ENCODE measurements around the gene ANAPC15. TPM values are rescaled to one million over a fixed set of nuclear protein-coding genes. Genes with fewer than 3 reads are reported as not detected.

ANAPC15 gene
- total and polyA plus RNA-seq, 4 donors, result 8.4 to 22.4 (median 15.0) TPM

GRCh38 chr11:72116019-72116755 lies 3.7 kb upstream of the ANAPC15 start:
- 94% methylated on average over 6 of the region's 6 CpGs for WGBS
- Histone ChIP-seq H3K9me3 (ENCODE audit: control insufficient read depth in 4 of 4, low read length in 3 of 4) (no peaks in the 10 kb centered on the region), H3K36me3 (ENCODE audit: control insufficient read depth in 4 of 4, insufficient read depth in 3 of 4, low read depth in 1 of 4, low read length in 3 of 4) (no peaks in the 10 kb centered on the region), H3K27me3 (ENCODE audit: control insufficient read depth in 4 of 4, insufficient read depth in 4 of 4, low read length in 3 of 4) (no peaks in the 10 kb centered on the region), H3K4me3 (ENCODE audit: low read depth in 1 of 3, low read length in 3 of 3) (no peak overlapping the region), H3K9ac (ENCODE audit: low read depth in 1 of 2, low read length in 2 of 2) (no peak overlapping the region), H3K27ac (ENCODE audit: low read depth in 1 of 2, low read length in 2 of 2) (no peak overlapping the region), H3K4me1 (ENCODE audit: control insufficient read depth in 4 of 4, insufficient read depth in 4 of 4, low read length in 3 of 4) (peaks cover 0 to 12% (median 7%) of the 10 kb centered on the region in 4 donors)
- DNase-seq (ENCODE audit: low spot score), result no peak
- TF ChIP-seq, protein P1, sequence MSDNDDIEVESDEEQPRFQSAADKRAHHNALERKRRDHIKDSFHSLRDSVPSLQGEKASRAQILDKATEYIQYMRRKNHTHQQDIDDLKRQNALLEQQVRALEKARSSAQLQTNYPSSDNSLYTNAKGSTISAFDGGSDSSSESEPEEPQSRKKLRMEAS (IDR thresholded peaks at IDR 0.05), result no peak
- TF ChIP-seq TAF1 (conservative IDR thresholded peaks at IDR 0.05) (no peak), REST (IDR thresholded peaks at IDR 0.05) (no peak)

- peaks cover 0 to 12% (median 8%) of the 10 kb centered on the region in 4 donors for H3K4me1 ChIP-seq (ENCODE audit: control insufficient read depth in 4 of 4, insufficient read depth in 4 of 4, low read length in 3 of 4)
- no peak overlapping the region for H3K27ac ChIP-seq (ENCODE audit: low read depth in 1 of 2, low read length in 2 of 2)
- no peaks in the 10 kb centered on the region for H3K9me3 ChIP-seq (ENCODE audit: control insufficient read depth in 4 of 4, low read length in 3 of 4)
- 94% methylated on average over 1 of the region's 1 CpG for WGBS
- no peak for DNase-seq (ENCODE audit: low spot score)
- no peak overlapping the region for H3K4me3 ChIP-seq (ENCODE audit: low read depth in 1 of 3, low read length in 3 of 3)
- H3K36me3 ChIP-seq (ENCODE audit: control insufficient read depth in 4 of 4, insufficient read depth in 3 of 4, low read depth in 1 of 4, low read length in 3 of 4), result no peaks in the 10 kb centered on the region
- no peaks in the 10 kb centered on the region for H3K27me3 ChIP-seq (ENCODE audit: control insufficient read depth in 4 of 4, insufficient read depth in 4 of 4, low read length in 3 of 4)
- TF ChIP-seq RAD21 (IDR thresholded peaks at IDR 0.05), result no peak
- TF ChIP-seq FOXA2 (IDR thresholded peaks at IDR 0.05), result no peak
- TF ChIP-seq TAF1 (conservative IDR thresholded peaks at IDR 0.05), result no peak
- no peak for TF ChIP-seq NR2F2 (IDR thresholded peaks at IDR 0.05)
- no peak for TF ChIP-seq HNF4A (conservative IDR thresholded peaks at IDR 0.05)
- no peak for TF ChIP-seq EGR1 (IDR thresholded peaks at IDR 0.05; ENCODE audit: low read depth in 2 of 2)
- no peak for TF ChIP-seq JUND (IDR thresholded peaks at IDR 0.05)
- no peak for TF ChIP-seq HNF4G (IDR thresholded peaks at IDR 0.05)
- TF ChIP-seq RXRA (IDR thresholded peaks at IDR 0.05), result no peak
- TF ChIP-seq, protein P1 (IDR thresholded peaks at IDR 0.05), result no peak
- no peak for TF ChIP-seq REST (IDR thresholded peaks at IDR 0.05)
- no peak for TF ChIP-seq SP1 (IDR thresholded peaks at IDR 0.05)
- no peak for TF ChIP-seq YY1 (IDR thresholded peaks at IDR 0.05)
- TF ChIP-seq, protein P2, sequence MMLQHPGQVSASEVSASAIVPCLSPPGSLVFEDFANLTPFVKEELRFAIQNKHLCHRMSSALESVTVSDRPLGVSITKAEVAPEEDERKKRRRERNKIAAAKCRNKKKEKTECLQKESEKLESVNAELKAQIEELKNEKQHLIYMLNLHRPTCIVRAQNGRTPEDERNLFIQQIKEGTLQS (IDR thresholded peaks at IDR 0.05), result no peak
- no peak overlapping the region for H3K9ac ChIP-seq (ENCODE audit: low read depth in 1 of 2, low read length in 2 of 2)
These were observed 2.1 kb upstream of the ANAPC15 start for GRCh38 chr11:72114570-72114969.

All from liver (tissue), 9 donors.